ENCODE measurements around the gene EXOSC10.
"Not testable (repeated sequence)": the region's sequence is repeated elsewhere in the genome, so short reads cannot be mapped to it uniquely, and the experiment has no call there.

Gene EXOSC10

GRCh38 chr1:11023201-11023600, 76.5 kb downstream of the EXOSC10 start:
- H3K4me3 ChIP-seq (ENCODE audit: low read length): no peak overlapping the region
- DNase-seq (ENCODE audit: low read depth): no peak
- no peak for TF ChIP-seq CTCF (conservative IDR thresholded peaks at IDR 0.05; ENCODE audit: low read length)

GRCh38 chr1:11019971-11020370, 79.7 kb downstream of the EXOSC10 start:
- DNase-seq (ENCODE audit: low read depth): no peak
- no peak for TF ChIP-seq CTCF (conservative IDR thresholded peaks at IDR 0.05; ENCODE audit: low read length)
- H3K4me3 ChIP-seq (ENCODE audit: low read length): no peak overlapping the region

GRCh38 chr1:11019358-11019757, 80.3 kb downstream of the EXOSC10 start:
- not testable (repeated sequence) for H3K4me3 ChIP-seq (ENCODE audit: low read length); DNase-seq (ENCODE audit: low read depth)
